ENCODE data around the gene BCAR1.

DNA sequence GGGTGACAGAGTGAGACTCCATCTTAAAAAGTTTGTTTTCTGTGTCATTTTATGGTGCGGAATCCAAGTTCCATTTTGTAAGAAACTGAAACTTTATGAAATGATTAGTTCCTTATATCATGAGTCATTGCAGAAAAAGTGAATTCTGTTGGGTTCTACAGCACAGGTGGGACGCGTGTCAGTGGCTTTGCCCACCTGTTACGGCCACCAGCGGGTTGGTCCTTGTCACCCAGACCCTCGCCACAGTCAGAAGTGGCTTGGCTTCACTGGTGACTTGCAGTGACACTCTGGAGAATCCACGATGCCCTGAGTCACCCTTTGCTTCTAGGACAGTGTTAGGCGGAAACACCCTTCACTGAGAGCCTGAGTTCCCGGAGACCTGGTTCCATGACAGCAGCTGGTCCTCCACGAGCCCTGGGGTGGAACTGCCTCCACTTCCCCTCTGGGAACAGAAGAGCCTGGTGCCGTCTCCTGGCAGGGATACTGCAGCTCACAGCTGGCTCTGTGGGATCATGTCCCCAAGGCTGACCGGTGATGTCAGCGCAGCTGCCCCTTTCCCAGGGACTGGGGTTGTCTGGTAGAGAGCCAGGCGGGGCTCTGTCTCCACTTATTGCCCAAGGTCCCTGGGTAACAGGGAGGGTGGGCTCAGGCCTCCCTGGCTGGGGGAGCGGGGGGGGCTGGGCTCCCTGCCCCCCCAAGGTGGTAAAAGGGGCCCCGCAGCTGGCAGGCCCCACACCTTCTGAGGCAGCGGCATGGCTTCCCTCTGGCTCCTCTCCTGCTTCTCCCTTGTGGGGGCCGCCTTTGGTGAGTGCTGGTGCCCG is 33.0 kb downstream of the BCAR1 start, which contains the start of gene CTRB1:
- TF ChIP-seq POLR2A (IDR thresholded peaks at IDR 0.05): no peak
- TF ChIP-seq, protein P1, sequence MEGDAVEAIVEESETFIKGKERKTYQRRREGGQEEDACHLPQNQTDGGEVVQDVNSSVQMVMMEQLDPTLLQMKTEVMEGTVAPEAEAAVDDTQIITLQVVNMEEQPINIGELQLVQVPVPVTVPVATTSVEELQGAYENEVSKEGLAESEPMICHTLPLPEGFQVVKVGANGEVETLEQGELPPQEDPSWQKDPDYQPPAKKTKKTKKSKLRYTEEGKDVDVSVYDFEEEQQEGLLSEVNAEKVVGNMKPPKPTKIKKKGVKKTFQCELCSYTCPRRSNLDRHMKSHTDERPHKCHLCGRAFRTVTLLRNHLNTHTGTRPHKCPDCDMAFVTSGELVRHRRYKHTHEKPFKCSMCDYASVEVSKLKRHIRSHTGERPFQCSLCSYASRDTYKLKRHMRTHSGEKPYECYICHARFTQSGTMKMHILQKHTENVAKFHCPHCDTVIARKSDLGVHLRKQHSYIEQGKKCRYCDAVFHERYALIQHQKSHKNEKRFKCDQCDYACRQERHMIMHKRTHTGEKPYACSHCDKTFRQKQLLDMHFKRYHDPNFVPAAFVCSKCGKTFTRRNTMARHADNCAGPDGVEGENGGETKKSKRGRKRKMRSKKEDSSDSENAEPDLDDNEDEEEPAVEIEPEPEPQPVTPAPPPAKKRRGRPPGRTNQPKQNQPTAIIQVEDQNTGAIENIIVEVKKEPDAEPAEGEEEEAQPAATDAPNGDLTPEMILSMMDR (IDR thresholded peaks at IDR 0.05): no peak
- TF ChIP-seq POLR2AphosphoS5 (IDR thresholded peaks at IDR 0.05): no peak

All from transverse colon (tissue), 4 donors.